CD4-positive, alpha-beta T cell (primary cell): ENCODE measurements around the gene CYP4V2. TPM values are rescaled to one million over a fixed set of nuclear protein-coding genes. Genes with fewer than 3 reads are reported as not detected.

Source experiments
- ATAC-seq: fragments of 200-7000 bp; cut with Tn5 transposase; one replicate; pipeline ENCODE4 v1.10.0; 2022; ENCODE audit warnings: mild to moderate bottlenecking; ENCODE audit not compliant: poor library complexity
- CTCF ChIA-PET: fragments of 350-600 bp; sonication (Branson Sonifier 250); formaldehyde crosslinking; loops from one replicate; lab custom pipeline; 2021; ENCODE audit warnings: antibody characterized with exemption, inconsistent platforms; lab: Charles Lee
- POLR2A ChIA-PET: fragments of 350-600 bp; sonication (Branson Sonifier 250); formaldehyde crosslinking; loops from one replicate; lab custom pipeline; 2021; ENCODE audit warnings: antibody characterized with exemption, inconsistent platforms; lab: Charles Lee
- DNase-seq, 14 experiments: peaks; one replicate each; pipeline ENCODE4 v3.0.0-alpha.2; 2013 to 2020; ENCODE audit warnings: mixed read lengths in 2 of 14
- H3K27ac ChIP-seq, 2 donors: one replicate each; pipeline versions ENCODE4 v1.5.1 to v1.7.0; 2013; ENCODE audit warnings: low read length in 2 of 2, low read depth in 1 of 2, mild to moderate bottlenecking in 1 of 2
- H3K27me3 ChIP-seq, 2 experiments: 1 replicate in 1 of 2; 2 replicates in 1 of 2; pipeline versions ENCODE4 v1.6.1 to v1.7.0; 2013; ENCODE audit warnings: low read length in 2 of 2, control low read depth in 1 of 2, mild to moderate bottlenecking in 1 of 2, moderate library complexity in 1 of 2; ENCODE audit not compliant: insufficient read depth in 2 of 2, control insufficient read depth in 1 of 2
- H3K36me3 ChIP-seq: one replicate; pipeline ENCODE4 v1.6.1; 2013; ENCODE audit warnings: low read length, control low read depth; ENCODE audit not compliant: insufficient read depth
- H3K4me1 ChIP-seq: one replicate; pipeline ENCODE4 v1.6.1; 2013; ENCODE audit warnings: low read length, control low read depth; ENCODE audit not compliant: insufficient read depth
- H3K4me3 ChIP-seq: one replicate; pipeline ENCODE4 v1.5.1; 2013; ENCODE audit warnings: mild to moderate bottlenecking, low read length, moderate library complexity
- H3K9me3 ChIP-seq, 2 experiments: 1 replicate in 1 of 2; 2 replicates in 1 of 2; pipeline versions ENCODE4 v1.6.1 to v1.7.0; 2013; ENCODE audit warnings: low read length in 2 of 2, mild to moderate bottlenecking in 2 of 2, control low read depth in 1 of 2, moderate library complexity in 1 of 2; ENCODE audit not compliant: control insufficient read depth in 1 of 2, insufficient read depth in 1 of 2
- H3K27ac Mint-ChIP-seq: one replicate; pipeline ENCODE4 v1.8.0; 2020; ENCODE audit warnings: mixed read lengths
- H3K27me3 Mint-ChIP-seq: one replicate; pipeline ENCODE4 v1.8.0; 2021; ENCODE audit warnings: mixed read lengths
- H3K36me3 Mint-ChIP-seq: one replicate; pipeline ENCODE4 v1.8.0; 2021; ENCODE audit warnings: low read depth, mixed read lengths
- H3K4me1 Mint-ChIP-seq: one replicate; pipeline ENCODE4 v1.8.0; 2021; ENCODE audit warnings: low read depth, mixed read lengths
- H3K4me3 Mint-ChIP-seq: one replicate; pipeline ENCODE4 v1.8.0; 2020; ENCODE audit warnings: mild to moderate bottlenecking, mixed read lengths
- H3K9me3 Mint-ChIP-seq: one replicate; pipeline ENCODE4 v1.8.0; 2020; ENCODE audit warnings: mixed read lengths
- CTCF ChIP-seq: fragments of 200-600 bp; IDR thresholded peaks from one replicate; pipeline ENCODE4 v1.8.0; 2022; ENCODE audit warnings: antibody characterized with exemption, mild to moderate bottlenecking
- intact Hi-C, 2 experiments: fragments of 100-400 bp; cut with DNase I in 1 of 2; cut with micrococcal nuclease in 1 of 2; formaldehyde crosslinking; loops; one replicate each; pipeline versions ENCODE4 v1.15.1 to v1.9.0; 2023 to 2025; cut with DNase I, micrococcal nuclease
- total RNA-seq, 174 experiments: library from RNA in 2 of 174; stranded (reverse) in 2 of 174; gene quantifications; one replicate each; pipeline ENCODE4 v1.2.3 and lab custom pipeline; 2021 to 2026

Gene CYP4V2
- total RNA-seq, 2 experiments from 2014 or later = 12.7 to 12.8 TPM

- Mint-ChIP-seq H3K9me3 (no peaks in the 10 kb centered on the region), H3K36me3 (peaks cover 49% of the 10 kb centered on the region), H3K4me1 (peaks cover 47% of the 10 kb centered on the region), H3K27ac (peak overlapping the region; percentile 24), H3K27me3 (no peaks in the 10 kb centered on the region), H3K4me3 (peak overlapping the region; percentile 12)
- ChIA-PET POLR2A (no interaction called here), CTCF (no interaction called here)
- intact Hi-C loops = loop anchor here in 1 of 2 experiments (10.0 kb wide), 3 partner anchors 721 to 991 kb away; partner anchors contain the start of genes ANKRD37, CCDC110, CFAP97 and LRP2BP
- no peak for TF ChIP-seq CTCF
- peaks cover 11% of the 10 kb centered on the region for H3K36me3 ChIP-seq
- no peak overlapping the region for H3K4me3 ChIP-seq
- H3K9me3 ChIP-seq = no peaks in the 10 kb centered on the region
- peaks cover 10% of the 10 kb centered on the region for H3K4me1 ChIP-seq
- DNase-seq (no peak), ATAC-seq (no peak)
- H3K27ac ChIP-seq = no peak overlapping the region
- no peaks in the 10 kb centered on the region for H3K27me3 ChIP-seq
Observed at GRCh38 chr4:186196063-186196462, 4.7 kb downstream of the CYP4V2 start.

GRCh38 chr4:186200516-186200915 lies 9.1 kb downstream of the CYP4V2 start:
- Mint-ChIP-seq H3K27ac (no peak overlapping the region), H3K4me3 (no peak overlapping the region), H3K9me3 (no peaks in the 10 kb centered on the region), H3K36me3 (peaks cover 26% of the 10 kb centered on the region), H3K27me3 (no peaks in the 10 kb centered on the region), H3K4me1 (peaks cover 43% of the 10 kb centered on the region)
- intact Hi-C loops = loop anchor here (5.0 kb wide), 1 partner anchor 133 kb away; the partner anchor contains the start of gene TLR3 (in 2 of the 2)
- DNase-seq = no peak
- Histone ChIP-seq H3K27me3 (no peaks in the 10 kb centered on the region), H3K4me1 (peaks cover 16% of the 10 kb centered on the region), H3K27ac (no peak overlapping the region), H3K4me3 (no peak overlapping the region), H3K36me3 (peaks cover 8% of the 10 kb centered on the region), H3K9me3 (no peaks in the 10 kb centered on the region)
- ATAC-seq = no peak
- ChIA-PET POLR2A (no interaction called here), CTCF (no interaction called here)
- no peak for TF ChIP-seq CTCF

GRCh38 chr4:186201010-186201409 lies 9.6 kb downstream of the CYP4V2 start:
- H3K4me1 ChIP-seq = peaks cover 16% of the 10 kb centered on the region
- no peaks in the 10 kb centered on the region for H3K27me3 ChIP-seq
- peaks cover 8% of the 10 kb centered on the region for H3K36me3 ChIP-seq
- ATAC-seq = no peak
- H3K4me3 ChIP-seq = no peak overlapping the region
- no peak overlapping the region for H3K27ac Mint-ChIP-seq
- CTCF ChIA-PET = interaction anchor here (1.6 to 1.8 kb wide), 2 partner anchors 10 to 133 kb away, joined by 6 to 32 read pairs; partner anchors contain the start of gene CYP4V2
- intact Hi-C loops = loop anchor here (5.0 kb wide), 1 partner anchor 134 kb away; the partner anchor contains the start of gene TLR3 (in 2 of the 2)
- no peak overlapping the region for H3K4me3 Mint-ChIP-seq
- H3K4me1 Mint-ChIP-seq = peaks cover 38% of the 10 kb centered on the region
- H3K9me3 Mint-ChIP-seq = no peaks in the 10 kb centered on the region
- no peak overlapping the region for H3K27ac ChIP-seq
- no peaks in the 10 kb centered on the region for H3K9me3 ChIP-seq
- no peak for DNase-seq
- no peaks in the 10 kb centered on the region for H3K27me3 Mint-ChIP-seq
- peaks cover 23% of the 10 kb centered on the region for H3K36me3 Mint-ChIP-seq
- POLR2A ChIA-PET = interaction anchor here (1.6 kb wide), 1 partner anchor 9 kb away, joined by 35 read pairs; the partner anchor contains the start of gene CYP4V2
- no peak for TF ChIP-seq CTCF
